Measurements from ENCODE around the gene MMP25.
A peak's percentile ranks its signal among the peaks of the same experiment; 100 is the strongest.
"Not testable (repeated sequence)": the region's sequence is repeated elsewhere in the genome, so short reads cannot be mapped to it uniquely, and the experiment has no call there.

MMP25 gene

DNA sequence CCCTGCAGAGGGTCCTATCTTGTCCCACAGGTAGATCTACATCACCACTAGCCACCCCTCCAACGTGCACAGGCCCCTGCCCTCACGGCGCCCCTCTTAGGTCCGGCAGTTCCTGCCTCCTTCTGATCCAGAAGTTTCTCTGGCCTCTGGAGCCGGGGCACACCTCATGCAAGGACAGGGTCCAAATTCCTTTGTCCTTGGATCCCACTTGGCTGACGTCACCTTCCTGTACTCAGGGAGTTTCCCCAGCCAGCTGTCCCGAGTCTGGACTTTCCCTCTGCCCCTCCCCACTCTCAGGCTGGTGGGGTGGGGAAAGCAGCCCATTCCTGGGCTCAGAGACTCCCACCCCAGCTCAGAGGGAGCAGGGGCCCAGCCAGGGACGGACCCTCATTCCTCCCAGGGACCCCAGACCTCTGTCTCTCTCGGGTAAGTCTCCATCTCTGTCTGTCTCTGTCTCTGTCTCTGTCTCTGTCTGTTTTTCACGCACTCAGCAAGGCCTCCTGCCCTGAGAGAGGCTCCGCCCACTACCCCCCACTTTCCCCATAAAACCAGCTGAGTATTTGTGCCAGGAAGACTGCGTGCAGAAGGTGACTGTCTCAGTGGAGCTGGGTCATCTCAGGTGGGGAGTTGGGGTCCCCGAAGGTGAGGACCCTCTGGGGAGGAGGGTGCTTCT lies 18.8 kb downstream of the MMP25 start, which contains the start of gene IL32:
Gene IL32, plus strand, starts transcription at position 572 of the 673 bp plus-strand sequence. CDS start 172 bp downstream, outside the sequence.
- Histone ChIP-seq H3K36me3 (no peaks in the 10 kb centered on the region), H3K4me3 (peak within 1 kb of the TSS; percentile 22 to 33), H3K4me1 (peaks cover 0 to 13% (median 8%) of the 10 kb centered on the region in 4 donors), H3K9me3 (no peaks in the 10 kb centered on the region), H3K27me3 (no peaks in the 10 kb centered on the region), H3K27ac (peak within 1 kb of the TSS; percentile 8 to 28)
- DNase-seq = peak in 1 of 2 donors; percentile 58
- no peak for TF ChIP-seq CTCF (IDR thresholded peaks at IDR 0.05)
- intact Hi-C loops (cut with DNase I; ENCODE audit: low total_unique reads) = no loop called here

DNA sequence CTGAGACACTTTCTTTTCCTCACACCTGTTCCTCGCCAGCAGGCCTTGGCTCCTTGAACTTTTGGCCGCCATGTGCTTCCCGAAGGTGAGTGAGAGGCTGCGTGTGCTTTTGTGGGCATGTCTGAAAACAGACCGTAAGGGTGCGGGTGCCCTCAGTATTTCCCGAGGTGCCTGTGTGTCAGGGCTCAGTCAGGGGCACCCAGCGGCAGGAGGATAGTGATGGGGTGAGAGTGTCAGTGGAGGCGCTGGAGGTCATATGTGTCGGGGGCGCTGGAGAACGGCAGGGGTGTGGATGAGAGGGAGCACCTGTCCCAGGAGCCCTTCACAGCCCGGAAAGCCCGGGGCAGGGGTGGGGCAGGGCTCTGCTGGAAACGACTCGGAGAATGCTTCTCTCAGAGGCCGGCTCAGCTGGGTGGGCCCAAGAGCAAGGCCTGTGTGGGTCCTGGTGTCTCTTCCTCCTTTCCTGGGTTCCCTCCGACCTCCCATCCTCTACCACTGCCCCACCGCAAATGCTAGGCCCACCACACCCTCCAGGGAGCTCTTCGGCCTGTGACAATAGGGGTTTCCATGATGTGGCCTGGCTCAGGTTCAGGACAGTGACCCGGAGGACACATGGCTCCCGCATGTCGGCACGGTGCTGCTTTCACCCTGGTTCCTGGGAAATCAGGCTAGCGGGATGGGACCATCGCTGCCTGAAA lies 19.5 kb downstream of the MMP25 start:
- DNase-seq = no peak
- no peaks in the 10 kb centered on the region for H3K27me3 ChIP-seq

GRCh38 chr16:3066440-3066748 lies 20.0 kb downstream of the MMP25 start:
- TF ChIP-seq CTCF (IDR thresholded peaks at IDR 0.05) = no peak
- intact Hi-C loops (cut with DNase I; ENCODE audit: low total_unique reads) = no loop called here
- Histone ChIP-seq H3K27me3 (no peaks in the 10 kb centered on the region), H3K9me3 (no peaks in the 10 kb centered on the region), H3K27ac (no peak overlapping the region), H3K36me3 (no peaks in the 10 kb centered on the region), H3K4me3 (peak overlapping the region in 1 of 2 donors; percentile 33), H3K4me1 (peaks cover 0 to 13% (median 8%) of the 10 kb centered on the region in 4 donors)
- no peak for DNase-seq

More for the DNA sequence above, 19.5 kb downstream of the MMP25 start:
- intact Hi-C loops (cut with DNase I; ENCODE audit: low total_unique reads) = no loop called here
- TF ChIP-seq CTCF (IDR thresholded peaks at IDR 0.05) = no peak
- Histone ChIP-seq H3K9me3 (no peaks in the 10 kb centered on the region), H3K4me1 (peaks cover 0 to 13% (median 8%) of the 10 kb centered on the region in 4 donors), H3K36me3 (no peaks in the 10 kb centered on the region), H3K27ac (peak overlapping the region; percentile 8 to 28), H3K4me3 (peak overlapping the region; percentile 22 to 33)

DNA sequence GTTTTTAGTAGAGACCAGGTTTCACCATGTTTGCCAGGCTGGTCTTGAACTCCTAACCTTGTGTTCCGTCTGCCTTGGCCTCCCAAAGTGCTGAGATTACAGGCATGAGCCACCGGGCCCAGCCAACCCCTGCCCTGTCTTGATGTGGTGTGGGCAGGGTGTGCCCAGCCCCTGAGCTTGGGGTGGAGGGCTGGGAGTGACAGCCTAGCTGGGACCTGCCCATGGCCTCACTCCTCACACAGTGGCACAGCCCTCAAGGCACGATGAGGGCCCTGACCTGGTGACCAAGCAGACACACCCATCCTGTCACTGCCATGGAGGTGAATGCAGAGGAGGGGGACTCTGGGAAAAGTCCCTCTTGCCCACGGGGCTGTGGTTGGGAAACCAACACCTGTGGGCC lies 22.1 kb downstream of the MMP25 start:
- no peak for TF ChIP-seq CTCF (IDR thresholded peaks at IDR 0.05)
- intact Hi-C loops (cut with DNase I; ENCODE audit: low total_unique reads) = no loop called here
- no peak for DNase-seq

GRCh38 chr16:3069146-3069545 lies 22.8 kb downstream of the MMP25 start:
- H3K27me3 ChIP-seq; intact Hi-C loops (cut with DNase I; ENCODE audit: low total_unique reads); DNase-seq; H3K9me3 ChIP-seq; H3K27ac ChIP-seq; H3K36me3 ChIP-seq; H3K4me3 ChIP-seq: not testable (repeated sequence)
- peaks cover 0 to 13% (median 8%) of the 10 kb centered on the region in 4 donors for H3K4me1 ChIP-seq

More for the DNA sequence above, 22.1 kb downstream of the MMP25 start:
- Histone ChIP-seq H3K4me1 (peaks cover 0 to 13% (median 8%) of the 10 kb centered on the region in 4 donors), H3K36me3 (no peaks in the 10 kb centered on the region), H3K27ac (no peak overlapping the region), H3K9me3 (no peaks in the 10 kb centered on the region), H3K27me3 (peaks cover 0 to 5% of the 10 kb centered on the region in 2 donors), H3K4me3 (no peak overlapping the region)

DNA sequence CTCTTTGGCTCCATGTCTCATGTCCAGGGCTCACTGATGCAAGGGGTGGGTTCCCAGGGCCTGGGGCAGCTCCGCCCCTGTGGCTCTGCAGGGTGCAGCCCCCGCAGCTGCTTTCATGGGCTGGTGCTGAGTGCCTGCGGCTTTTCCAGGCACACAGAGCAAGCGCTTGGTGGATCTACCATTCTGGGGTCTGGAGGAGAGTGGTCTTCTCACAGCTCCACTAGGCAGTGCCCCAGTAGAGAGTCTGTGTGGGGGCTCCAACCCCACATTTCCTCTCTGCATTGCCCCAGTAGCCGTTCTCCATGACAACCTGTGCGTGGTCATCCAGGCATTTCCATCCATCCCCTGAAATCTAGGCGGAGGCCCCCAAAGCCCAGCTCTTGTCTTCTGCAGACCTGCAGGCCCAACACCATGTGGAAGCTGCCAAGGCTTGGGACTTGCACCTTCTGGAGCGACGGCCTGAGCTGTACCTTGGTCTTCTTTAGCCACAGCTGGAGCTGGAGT lies 24.3 kb downstream of the MMP25 start:
- H3K9me3 ChIP-seq = no peaks in the 10 kb centered on the region
- H3K4me3 ChIP-seq = no peak overlapping the region
- DNase-seq = no peak
- no peak for TF ChIP-seq CTCF (IDR thresholded peaks at IDR 0.05)
- H3K27ac ChIP-seq = no peak overlapping the region
- H3K4me1 ChIP-seq = peaks cover 0 to 3% (median under 1%) of the 10 kb centered on the region in 4 donors
- H3K36me3 ChIP-seq = no peaks in the 10 kb centered on the region
- peaks cover 0 to 13% of the 10 kb centered on the region in 2 donors for H3K27me3 ChIP-seq
- intact Hi-C loops (cut with DNase I; ENCODE audit: low total_unique reads) = no loop called here
